HepG2 (cell line): ENCODE measurements around the gene FAF2. TPM values are rescaled to one million over a fixed set of nuclear protein-coding genes. Genes with fewer than 3 reads are reported as not detected.

Source experiments
- ATAC-seq: fragments of 200-7000 bp; cut with Tn5 transposase; 3 replicates; pipeline ENCODE4 v1.9.1; 2020; ENCODE audit warnings: mild to moderate bottlenecking, moderate library complexity
- BruUV-seq: library from RNA; stranded (reverse); fragments of 400-500 nt; replicated peaks from 2 replicates; lab custom pipeline; 2021; lab: Mats Ljungman, UMichigan
- CTCF ChIA-PET: fragments of 300-600 bp; formaldehyde crosslinking; extraction: SDS; loops from one replicate; lab custom pipeline; 2021; ENCODE audit warnings: low total read pairs, inconsistent platforms, low intra/inter-chr PET ratio; lab: Yijun Ruan, JAX
- POLR2A ChIA-PET: fragments of 350-600 bp; sonication (Branson Sonifier 250); formaldehyde crosslinking; loops from one replicate; lab custom pipeline; 2020; ENCODE audit warnings: antibody characterized with exemption, inconsistent platforms; lab: Yijun Ruan, JAX
- DNase-seq: peaks from one replicate; pipeline ENCODE4 v3.0.0-alpha.2; 2015; ENCODE audit warnings: low spot score
- FAIRE-seq: peaks from 3 replicates; lab custom pipeline; 2011; peaks lifted over from hg19 to GRCh38; lab: Jason Lieb, UNC
- H2AFZ ChIP-seq: one replicate; pipeline ENCODE4 v1.6.1; 2011; ENCODE audit warnings: low read length, inconsistent platforms
- H3K27ac ChIP-seq: fragments of 300-600 bp; 3 replicates; pipeline ENCODE4 v1.8.0; 2011; ENCODE audit warnings: mixed run types, mild to moderate bottlenecking, mixed read lengths, low read length, inconsistent platforms; ENCODE audit not compliant: insufficient read depth; ENCODE audit errors: extremely low read length
- H3K27me3 ChIP-seq, 2 experiments: fragments of 200-600 bp in 1 of 2; 2 replicates in 1 of 2; 3 replicates in 1 of 2; pipeline versions ENCODE4 v1.6.0 to v1.8.0; 2011; ENCODE audit warnings: low read length in 2 of 2, mild to moderate bottlenecking in 2 of 2, moderate library complexity in 2 of 2, inconsistent platforms in 1 of 2; ENCODE audit not compliant: insufficient read depth in 2 of 2, control insufficient read depth in 1 of 2
- H3K36me3 ChIP-seq, 2 experiments: fragments of 200-600 bp in 1 of 2; replicated peaks in 1 of 2; 2 replicates in 1 of 2; 3 replicates in 1 of 2; pipeline versions ENCODE4 v1.5.1 to v1.8.0; 2011; ENCODE audit warnings: low read length in 2 of 2, inconsistent platforms in 1 of 2; ENCODE audit not compliant: insufficient read depth in 2 of 2, control insufficient read depth in 1 of 2
- H3K4me1 ChIP-seq: 2 replicates; pipeline ENCODE4 v1.5.1; 2012; ENCODE audit warnings: low read length, inconsistent platforms; ENCODE audit not compliant: insufficient read depth
- H3K4me2 ChIP-seq: 2 replicates; pipeline ENCODE4 v1.6.0; 2011; ENCODE audit warnings: low read depth, low read length, inconsistent platforms
- H3K4me3 ChIP-seq, 3 experiments: fragments of 200-600 bp in 1 of 3; sonication (generic), shearing (Covaris generic) in 1 of 3; replicated peaks in 1 of 3; 2 replicates each; pipeline ENCODE4 v1.5.1; 2011 to 2016; ENCODE audit warnings: low read length in 3 of 3, inconsistent platforms in 2 of 3, low read depth in 2 of 3, mild to moderate bottlenecking in 2 of 3, control low read depth in 1 of 3, mixed read lengths in 1 of 3; ENCODE audit not compliant: insufficient read depth in 1 of 3
- H3K79me2 ChIP-seq: one replicate; pipeline ENCODE4 v1.6.1; 2011; ENCODE audit warnings: low read length, inconsistent platforms; ENCODE audit not compliant: insufficient read depth
- H3K9ac ChIP-seq: 2 replicates; pipeline ENCODE4 v1.6.0; 2011; ENCODE audit warnings: mild to moderate bottlenecking, low read depth, low read length, inconsistent platforms; ENCODE audit not compliant: insufficient read depth
- H3K9me3 ChIP-seq: 2 replicates; pipeline ENCODE4 v1.5.1; 2012; ENCODE audit warnings: mild to moderate bottlenecking, low read length
- H4K20me1 ChIP-seq: 2 replicates; pipeline ENCODE4 v1.6.0; 2011; ENCODE audit warnings: inconsistent platforms, mild to moderate bottlenecking, low read length, moderate library complexity; ENCODE audit not compliant: insufficient read depth
- ZKSCAN1 ChIP-seq: fragments of 150-350 bp; IDR thresholded peaks from 2 replicates; pipeline ENCODE4 v1.6.1; 2014; ENCODE audit warnings: low read length
- ZNF770 ChIP-seq: sonication (generic); formaldehyde crosslinking; IDR thresholded peaks from 2 replicates; pipeline ENCODE4 v1.5.0; 2020; ENCODE audit warnings: mild to moderate bottlenecking, missing genetic modification reagents
- WGBS: methylation state at CpG from one replicate; pipeline ENCODE4 v1.1.6; 2017; ENCODE audit warnings: low lambda C conversion rate; 5-methylcytosine and 5-hydroxymethylcytosine counted together
- in situ Hi-C: cut with HindIII; loops from 2 replicates; pipeline ENCODE4 v1.10.0; 2017; ENCODE audit warnings: low pct_unique_long_range_greater_than_20kb; ENCODE audit not compliant: extremely low pct_ligation_motif_present
- intact Hi-C: fragments of 100-400 bp; cut with micrococcal nuclease; formaldehyde crosslinking; loops from one replicate; pipeline ENCODE4 v1.10.0; 2022; ENCODE audit not compliant: unreplicated experiment
- polyA plus RNA-seq, 8 experiments: library from polyadenylated mRNA; depleted of rRNA in 3 of 8; stranded (reverse) in 7 of 8; unstranded in 1 of 8; fragments of >200 nt; fragmentation: Illumina TruSeq in 4 of 8; extraction: Trizol in 4 of 8; gene quantifications; 2 replicates each; pipeline versions ENCODE4 v1.2.1 to v1.2.3, GENCODE V29; 2011 to 2016; ENCODE audit warnings: low read depth in 4 of 8, missing spikeins in 1 of 8, mixed read lengths in 1 of 8; ENCODE audit not compliant: insufficient read depth in 1 of 8
- total RNA-seq, 5 experiments: library from RNA; depleted of rRNA; stranded (reverse); fragments of >200 nt; fragmentation: Illumina TruSeq; extraction: Trizol; gene quantifications; 2 replicates each; pipeline ENCODE4 v1.2.3, GENCODE V29; 2016; ENCODE audit warnings: low read depth in 1 of 5
- TF ChIP-seq, protein P1 (sequence below): sonication (generic); formaldehyde crosslinking; IDR thresholded peaks from 2 replicates; pipeline ENCODE4 v1.4.0; 2020; ENCODE audit warnings: missing genetic modification reagents

Gene FAF2
- total and polyA plus RNA-seq, 2 of the 13 experiments (the other 11 are each of a cell fraction or from before 2014, with no cell fraction given), result 27.8 to 34.3 TPM

- intact Hi-C loops (no loop called here), in situ Hi-C loops (loop anchor here (25.0 kb wide), 1 partner anchor 584 kb away; the partner anchor contains the start of gene CPLX2)
- peaks cover 26% of the 10 kb centered on the region for H3K79me2 ChIP-seq
- H3K4me2 ChIP-seq, result no peak overlapping the region
- H3K4me3 ChIP-seq, result no peak overlapping the region
- no peak overlapping the region for H3K9ac ChIP-seq
- peaks cover 2% of the 10 kb centered on the region; the same call in 1 of the 2 replicates for H4K20me1 ChIP-seq
- peaks cover 49% of the 10 kb centered on the region for H3K4me1 ChIP-seq
- DNase-seq (no peak), FAIRE-seq (no peak), ATAC-seq (no peak)
- no peaks in the 10 kb centered on the region for H3K36me3 ChIP-seq
- ChIA-PET CTCF (no interaction called here), POLR2A (interaction anchor here (1.7 kb wide), 1 partner anchor 29 kb away, joined by 9 read pairs; the partner anchor contains the start of gene CLTB)
- BruUV-seq, result no TSS peak
- H3K9me3 ChIP-seq, result no peaks in the 10 kb centered on the region
- TF ChIP-seq ZKSCAN1 (no peak), ZNF770 (CRISPR knock-in tag) (peak; percentile 73)
- TF ChIP-seq, protein P1, sequence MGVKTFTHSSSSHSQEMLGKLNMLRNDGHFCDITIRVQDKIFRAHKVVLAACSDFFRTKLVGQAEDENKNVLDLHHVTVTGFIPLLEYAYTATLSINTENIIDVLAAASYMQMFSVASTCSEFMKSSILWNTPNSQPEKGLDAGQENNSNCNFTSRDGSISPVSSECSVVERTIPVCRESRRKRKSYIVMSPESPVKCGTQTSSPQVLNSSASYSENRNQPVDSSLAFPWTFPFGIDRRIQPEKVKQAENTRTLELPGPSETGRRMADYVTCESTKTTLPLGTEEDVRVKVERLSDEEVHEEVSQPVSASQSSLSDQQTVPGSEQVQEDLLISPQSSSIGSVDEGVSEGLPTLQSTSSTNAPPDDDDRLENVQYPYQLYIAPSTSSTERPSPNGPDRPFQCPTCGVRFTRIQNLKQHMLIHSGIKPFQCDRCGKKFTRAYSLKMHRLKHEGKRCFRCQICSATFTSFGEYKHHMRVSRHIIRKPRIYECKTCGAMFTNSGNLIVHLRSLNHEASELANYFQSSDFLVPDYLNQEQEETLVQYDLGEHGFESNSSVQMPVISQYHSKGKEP (CRISPR knock-in tag), result no peak
- no peak overlapping the region for H3K27ac ChIP-seq
- H2AFZ ChIP-seq, result no peak overlapping the region
- 93% methylated on average over 8 of the region's 9 CpGs for WGBS
- H3K27me3 ChIP-seq, result peaks cover 0 to 3% of the 10 kb centered on the region in 2 experiments; a peak in 1 of 5 replicates
Measured at GRCh38 chr5:176446028-176446665, 2.0 kb upstream of the FAF2 start.
